ENCODE results near the gene QARS1.
A peak's percentile ranks its signal among the peaks of the same experiment; 100 is the strongest.

QARS1 gene

DNA sequence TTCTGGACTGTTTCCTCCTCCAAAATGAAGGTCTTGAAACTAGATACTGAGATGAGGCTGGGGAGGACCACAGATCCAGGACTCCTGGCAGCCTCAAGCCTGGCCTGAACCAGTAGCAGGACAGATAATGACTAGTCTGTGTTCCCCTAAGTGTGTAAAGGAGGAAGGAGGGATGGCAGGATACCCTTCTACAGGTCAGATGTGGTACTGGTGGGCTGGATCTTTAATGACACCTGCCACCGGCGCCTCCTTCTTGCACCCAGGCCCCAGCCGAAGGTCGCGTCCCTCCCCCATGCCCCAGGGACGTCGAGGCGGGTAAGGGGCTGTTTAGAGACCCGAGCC is 15.5 kb upstream of the QARS1 start:
- DNase-seq, result no peak

GRCh38 chr3:49119439-49119838 is 14.9 kb upstream of the QARS1 start:
- no peak for DNase-seq

DNA sequence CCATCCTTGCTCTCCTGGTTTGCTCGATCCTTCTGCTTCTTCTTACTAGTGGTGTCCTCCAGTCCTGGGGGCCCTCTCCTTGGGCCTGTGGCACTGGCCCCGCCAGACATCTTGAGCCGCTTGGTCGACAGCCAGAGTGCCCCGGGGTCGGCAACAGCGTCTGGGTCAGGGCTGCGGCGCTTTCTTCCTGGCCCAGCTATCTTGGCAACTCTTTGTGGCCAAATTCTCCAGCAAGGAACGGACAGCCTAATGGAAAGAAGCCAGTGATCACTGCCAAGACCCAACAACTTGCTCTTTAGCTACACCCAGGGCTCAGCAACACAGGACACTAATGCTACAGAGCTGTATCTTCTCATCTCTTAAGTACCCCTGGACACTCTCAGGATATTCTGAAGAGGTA is 14.5 kb upstream of the QARS1 start:
- no peak for DNase-seq

- DNase-seq, result no peak
These were observed 7.7 kb upstream of the QARS1 start for GRCh38 chr3:49112262-49112661.

GRCh38 chr3:49111347-49111746 is 6.8 kb upstream of the QARS1 start:
- DNase-seq, result no peak

DNA sequence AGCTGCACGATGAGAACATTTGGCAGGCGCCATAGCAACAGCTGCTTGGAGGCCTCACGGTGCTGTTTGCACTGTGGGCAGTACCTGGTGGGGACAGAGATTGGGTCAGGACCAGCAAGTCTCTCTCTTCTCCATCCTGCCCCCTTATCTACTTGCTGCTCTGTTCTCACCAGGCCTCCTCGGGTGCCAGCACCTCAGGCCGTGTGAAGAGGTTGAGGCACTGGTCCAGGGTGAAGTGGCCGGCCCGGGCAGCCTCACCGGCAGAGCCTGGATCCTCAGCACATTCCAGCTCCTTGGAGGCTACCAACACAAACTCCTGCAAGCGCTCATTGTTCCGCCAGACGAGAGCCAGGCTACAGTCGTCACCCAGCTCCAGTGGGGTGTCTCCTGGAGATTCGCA is 6.2 kb upstream of the QARS1 start:
- DNase-seq, result no peak

DNA sequence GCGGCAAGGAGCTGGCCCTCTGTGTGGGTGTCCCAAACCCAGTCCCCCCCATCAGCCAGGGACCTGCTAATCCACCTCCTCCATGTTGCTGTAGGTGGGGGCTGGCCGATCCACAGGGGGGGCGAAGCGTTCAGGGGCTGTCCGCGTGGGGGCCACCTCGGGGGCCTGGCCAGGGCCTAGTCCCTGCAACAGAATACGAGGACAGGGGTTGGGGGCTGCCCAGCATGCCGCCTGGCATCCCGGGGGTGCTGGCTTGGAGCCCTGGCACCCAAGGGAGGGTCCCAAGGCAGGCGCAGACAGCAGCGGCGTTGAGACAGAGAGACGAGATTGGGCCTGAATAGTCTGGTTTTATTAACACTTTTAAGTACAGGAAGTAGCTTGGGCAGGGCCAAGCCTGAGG is 3.8 kb upstream of the QARS1 start:
- DNase-seq, result no peak

DNA sequence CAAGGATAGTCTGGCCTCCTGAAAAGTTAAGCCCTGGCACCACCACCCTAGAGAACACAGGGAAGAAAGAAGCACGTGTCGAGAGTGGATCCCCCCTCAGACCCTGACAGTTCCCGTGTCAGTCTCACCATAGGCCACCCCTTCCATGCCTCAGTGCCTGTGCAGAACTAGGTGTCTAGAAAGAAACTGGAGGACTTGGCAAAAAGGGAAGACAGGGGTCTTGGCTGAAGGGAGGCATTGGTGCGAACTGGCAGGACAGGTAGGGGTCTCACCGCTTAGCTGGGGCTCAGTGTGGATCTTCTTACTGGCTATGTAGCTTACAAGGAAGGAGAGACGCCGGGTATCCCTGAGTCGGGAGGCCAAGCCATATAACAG is 518 bp downstream of the QARS1 start:
- no peak for DNase-seq

- DNase-seq, result no peak
These were observed 4.4 kb downstream of the QARS1 start for GRCh38 chr3:49100046-49100615.

DNA sequence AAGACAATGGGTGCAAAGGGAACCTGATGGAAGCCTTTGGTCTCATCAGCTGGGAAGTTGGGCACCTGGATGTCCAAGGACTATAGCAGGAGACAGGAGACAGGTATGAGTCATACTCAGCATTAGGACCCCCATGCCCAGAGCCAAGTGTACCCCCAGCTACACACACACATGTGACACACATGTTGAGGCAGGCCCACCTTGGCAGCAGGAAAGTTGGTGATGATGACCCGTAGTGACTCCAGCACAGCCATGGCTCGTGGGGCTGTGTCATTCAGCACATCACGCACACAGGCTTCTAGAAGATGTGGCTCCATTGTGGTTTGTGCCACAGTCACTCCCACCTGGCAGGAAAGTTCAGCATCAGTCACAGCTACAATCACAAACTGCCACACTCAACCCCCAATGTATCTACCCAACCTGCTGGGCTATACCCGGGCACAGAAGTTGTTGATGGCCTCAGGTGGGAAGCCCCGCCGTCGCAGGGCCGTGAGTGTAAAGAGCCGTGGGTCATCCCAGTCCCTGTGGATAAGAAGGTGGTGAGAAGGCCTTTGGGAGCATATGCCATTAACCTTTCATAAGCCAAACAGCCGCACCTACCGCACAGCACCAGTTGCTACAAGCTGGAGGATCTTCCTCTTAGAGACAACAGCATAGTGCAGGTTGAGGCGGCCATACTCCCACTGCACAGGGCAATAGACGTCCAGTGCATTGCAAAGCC is 5.5 kb downstream of the QARS1 start:
- DNase-seq, result no peak

DNA sequence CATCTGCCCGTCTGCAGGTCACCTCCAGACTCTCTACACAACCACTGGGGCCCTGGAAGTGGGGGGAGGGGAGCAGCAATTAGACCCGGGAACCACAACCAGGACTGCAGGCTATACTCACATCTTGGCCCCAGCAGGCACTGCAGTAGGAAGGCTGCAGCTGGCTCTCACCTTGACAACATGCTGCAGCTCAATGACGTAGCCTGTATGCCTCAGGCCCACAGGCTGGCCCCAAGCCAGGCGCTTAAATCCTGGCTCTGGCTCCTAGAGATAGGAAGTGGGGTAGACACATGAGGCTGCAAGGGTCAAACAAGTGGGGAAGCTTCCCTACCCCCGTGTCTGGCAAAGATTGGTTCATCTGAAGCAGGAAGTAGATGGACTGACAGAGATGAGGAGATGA is 6.1 kb downstream of the QARS1 start:
- DNase-seq, result no peak

DNA sequence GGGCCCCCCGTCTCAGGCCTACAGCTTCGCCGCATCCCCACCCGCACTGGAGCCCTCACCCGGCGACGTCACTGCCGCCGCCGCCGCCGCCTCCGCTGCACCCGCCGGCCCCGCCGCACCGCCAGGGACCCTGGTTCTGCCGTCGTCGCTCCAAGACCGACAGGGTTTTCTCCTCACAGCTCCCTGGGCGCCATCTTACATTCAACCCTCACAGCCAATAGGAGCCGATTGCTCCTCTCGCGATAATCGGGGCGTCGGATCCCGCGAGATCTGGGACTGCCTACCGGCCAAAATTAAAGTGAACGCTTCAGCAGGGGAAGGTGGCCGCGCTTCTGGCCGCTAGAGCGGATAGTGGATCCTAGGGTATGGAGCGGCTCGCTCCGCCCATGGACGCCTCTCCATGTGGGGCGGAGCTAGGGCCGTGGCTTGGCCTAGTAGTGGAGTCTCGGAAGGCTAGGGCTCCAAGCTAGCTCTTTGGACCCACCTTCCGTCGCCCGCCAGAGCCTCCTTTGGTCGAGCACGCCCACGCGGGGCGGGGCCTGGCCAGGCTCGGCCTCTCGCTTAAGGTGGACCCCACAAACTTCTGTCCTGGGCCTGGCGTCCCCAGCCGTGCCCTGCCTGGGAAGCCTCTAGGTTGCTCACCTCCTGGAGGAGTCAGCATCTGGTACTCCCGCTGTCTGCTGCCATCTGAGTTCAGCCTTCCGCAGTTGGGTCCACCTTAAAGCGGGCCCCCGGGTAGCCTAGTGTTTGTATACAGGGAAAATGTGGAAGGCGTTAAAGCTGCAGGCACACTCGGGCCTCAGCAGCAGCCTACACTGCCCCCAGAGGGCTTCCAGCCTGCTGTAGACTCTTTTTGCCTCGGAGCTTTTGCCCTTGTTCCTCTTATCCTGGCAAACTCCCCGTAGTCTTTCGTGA is 10.4 kb downstream of the QARS1 start, which contains the start of gene QRICH1:
TSS of gene QRICH1 (minus strand) at position 219 of the 915 bp plus-strand sequence. CDS start 17,054 bp downstream, outside the sequence.
- peak; percentile 77 for DNase-seq

- DNase-seq, result no peak
These were observed 11.4 kb downstream of the QARS1 start for GRCh38 chr3:49092938-49093852.

GRCh38 chr3:49081429-49081828 is 23.1 kb downstream of the QARS1 start:
- DNase-seq, result no peak

- no peak for DNase-seq
These were observed 25.3 kb downstream of the QARS1 start for GRCh38 chr3:49079270-49079669.

GRCh38 chr3:49076646-49077045 is 27.9 kb downstream of the QARS1 start:
- DNase-seq, result no peak

DNA sequence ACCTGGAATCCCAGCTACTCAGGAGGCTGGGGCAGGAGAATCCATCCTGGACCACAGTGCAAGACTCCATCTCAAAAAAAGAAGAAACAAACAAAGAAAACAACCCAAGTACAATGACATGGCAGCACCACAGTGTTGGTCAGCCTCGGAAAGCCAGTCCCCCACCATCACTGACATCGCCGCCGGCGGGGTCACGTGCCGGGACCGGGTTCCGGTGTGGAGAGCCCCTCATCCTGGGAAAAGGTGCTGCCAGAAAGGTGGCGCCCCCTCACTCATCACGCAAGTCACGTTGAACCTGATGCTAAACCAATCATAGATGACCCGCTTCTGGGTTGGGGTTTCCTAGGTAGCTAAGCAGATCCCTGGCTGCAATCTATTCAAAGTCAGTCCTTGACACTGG is 28.4 kb downstream of the QARS1 start:
- no peak for DNase-seq

- DNase-seq, result no peak
These were observed 46.5 kb downstream of the QARS1 start for GRCh38 chr3:49058011-49058410.

DNA sequence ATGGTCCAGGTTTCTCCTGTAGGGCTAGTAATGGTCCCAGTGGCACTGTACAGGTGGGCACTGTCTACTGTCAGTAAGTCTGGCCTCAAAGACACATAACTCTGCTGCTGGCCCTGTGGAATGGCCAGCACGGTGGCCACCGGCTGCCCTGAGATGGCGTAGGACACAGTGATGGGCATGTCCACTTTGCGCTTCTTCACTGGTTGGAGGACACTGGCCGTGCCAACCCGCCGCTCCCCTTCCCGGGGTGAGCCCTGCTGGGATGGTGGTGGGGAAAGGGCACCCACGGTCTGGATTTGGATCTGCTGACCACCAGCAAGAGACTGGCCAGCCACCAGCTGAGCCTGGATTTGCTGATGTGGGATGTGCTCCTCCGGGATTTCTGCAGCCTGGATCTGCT is 47.3 kb downstream of the QARS1 start:
- no peak for DNase-seq

DNA sequence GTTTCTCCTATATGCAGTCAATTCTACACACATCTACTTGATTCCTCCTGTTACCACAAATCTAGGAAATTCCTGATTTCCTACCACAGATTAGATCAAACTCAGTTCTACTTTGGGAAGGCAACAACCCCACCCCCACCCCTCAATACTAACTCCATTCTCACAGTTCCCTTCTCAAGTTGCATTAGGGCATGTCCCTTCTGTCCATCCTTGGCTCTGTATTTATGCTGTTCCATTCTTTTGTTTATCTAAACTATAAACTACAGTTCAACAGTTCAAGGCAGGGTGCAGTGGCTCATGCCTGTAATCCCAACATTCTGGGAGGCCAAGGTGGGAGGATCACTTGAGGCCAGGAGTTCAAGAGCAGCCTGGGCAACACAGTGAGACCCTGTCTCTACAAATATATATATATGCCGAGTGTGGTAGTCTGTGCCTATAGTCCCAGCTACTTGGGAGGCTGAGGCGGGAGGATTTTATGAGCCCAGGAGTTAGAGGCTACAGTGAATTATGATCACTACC is 50.2 kb downstream of the QARS1 start:
- no peak for DNase-seq

GRCh38 chr3:49053543-49053942 is 51.0 kb downstream of the QARS1 start:
- no peak for DNase-seq

Measured in NCI-H1417 treated with DMSO at 0.1 percent for 48 hours (cell line).